DLD1 (cell line): Measurements from ENCODE around the gene RPS24.

Experiments used
- in situ Hi-C: cut with HindIII; loops from 2 replicates; pipeline ENCODE4 v1.10.0; 2017; ENCODE audit warnings: low sequenced_read_pairs

Gene RPS24

GRCh38 chr10:78079411-78079810 lies 45.7 kb downstream of the RPS24 start:
- in situ Hi-C loops = no loop called here

GRCh38 chr10:78081292-78081691 lies 47.6 kb downstream of the RPS24 start:
- in situ Hi-C loops = no loop called here

- in situ Hi-C loops = no loop called here
Observed at GRCh38 chr10:78082636-78083035, 49.0 kb downstream of the RPS24 start.
